Measurements from ENCODE around the gene ARL15. TPM values are rescaled to one million over a fixed set of nuclear protein-coding genes. Genes with fewer than 3 reads are reported as not detected.

ARL15 gene
- total RNA-seq, 2 experiments from 2014 or later, result 5.7 to 6.3 TPM

DNA sequence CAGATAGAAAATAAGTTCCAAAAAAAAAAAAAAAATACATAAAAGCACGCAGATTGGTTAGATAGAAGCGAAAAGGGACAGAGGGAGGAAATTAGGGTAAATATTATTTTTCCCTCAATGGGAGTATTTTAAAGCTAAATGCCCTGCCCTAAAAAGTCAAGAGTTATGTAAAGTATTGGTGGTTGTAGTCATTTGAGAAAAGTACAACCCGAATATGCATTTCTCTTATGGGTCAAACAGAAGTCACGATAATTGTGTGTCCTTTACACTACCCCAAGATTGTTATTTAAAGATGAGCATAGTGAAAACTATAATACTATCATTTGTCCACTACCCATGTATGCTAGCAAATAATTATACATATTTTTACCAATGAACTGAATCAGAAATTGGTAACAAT lies 381.2 kb downstream of the ARL15 start:
- Mint-ChIP-seq H3K4me1 (ENCODE audit: low read depth) (no peaks in the 10 kb centered on the region), H3K27me3 (no peaks in the 10 kb centered on the region), H3K4me3 (no peak overlapping the region), H3K36me3 (ENCODE audit: low read depth) (no peaks in the 10 kb centered on the region), H3K9me3 (no peaks in the 10 kb centered on the region), H3K27ac (no peak overlapping the region)
- DNase-seq (no peak), ATAC-seq (no peak)
- TF ChIP-seq, protein P1, sequence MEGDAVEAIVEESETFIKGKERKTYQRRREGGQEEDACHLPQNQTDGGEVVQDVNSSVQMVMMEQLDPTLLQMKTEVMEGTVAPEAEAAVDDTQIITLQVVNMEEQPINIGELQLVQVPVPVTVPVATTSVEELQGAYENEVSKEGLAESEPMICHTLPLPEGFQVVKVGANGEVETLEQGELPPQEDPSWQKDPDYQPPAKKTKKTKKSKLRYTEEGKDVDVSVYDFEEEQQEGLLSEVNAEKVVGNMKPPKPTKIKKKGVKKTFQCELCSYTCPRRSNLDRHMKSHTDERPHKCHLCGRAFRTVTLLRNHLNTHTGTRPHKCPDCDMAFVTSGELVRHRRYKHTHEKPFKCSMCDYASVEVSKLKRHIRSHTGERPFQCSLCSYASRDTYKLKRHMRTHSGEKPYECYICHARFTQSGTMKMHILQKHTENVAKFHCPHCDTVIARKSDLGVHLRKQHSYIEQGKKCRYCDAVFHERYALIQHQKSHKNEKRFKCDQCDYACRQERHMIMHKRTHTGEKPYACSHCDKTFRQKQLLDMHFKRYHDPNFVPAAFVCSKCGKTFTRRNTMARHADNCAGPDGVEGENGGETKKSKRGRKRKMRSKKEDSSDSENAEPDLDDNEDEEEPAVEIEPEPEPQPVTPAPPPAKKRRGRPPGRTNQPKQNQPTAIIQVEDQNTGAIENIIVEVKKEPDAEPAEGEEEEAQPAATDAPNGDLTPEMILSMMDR (IDR thresholded peaks at IDR 0.05), result no peak
- intact Hi-C loops (cut with micrococcal nuclease), result no loop called here
- CTCF ChIA-PET, result interaction anchor here (0.6 kb wide), 1 partner anchor 169 kb away, joined by 3 read pairs; no protein-coding TSS in a partner anchor
- POLR2A ChIA-PET, result no interaction called here

DNA sequence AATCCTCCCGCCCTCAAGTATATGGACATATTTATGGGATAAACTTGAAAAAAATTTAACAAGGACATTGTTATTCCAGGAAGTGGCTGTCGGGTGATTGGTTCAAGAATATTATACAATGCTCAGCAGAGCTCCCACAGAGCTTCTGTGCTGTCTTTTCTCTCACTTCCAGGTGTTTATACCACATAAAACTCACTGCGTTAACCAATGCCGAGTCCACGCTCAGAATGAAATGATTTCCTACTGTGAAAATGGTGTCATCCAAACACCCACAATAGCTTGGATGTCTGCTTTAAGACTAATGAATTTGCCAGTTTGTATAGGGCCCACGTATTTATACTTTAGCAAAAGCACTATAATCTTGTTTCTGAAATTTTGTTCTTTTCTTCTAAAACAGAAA lies 381.7 kb downstream of the ARL15 start:
- no peaks in the 10 kb centered on the region for H3K27me3 Mint-ChIP-seq
- H3K4me3 Mint-ChIP-seq, result no peak overlapping the region
- ChIA-PET CTCF (interaction anchor here (0.6 kb wide), 1 partner anchor 169 kb away, joined by 3 read pairs; no protein-coding TSS in a partner anchor), POLR2A (no interaction called here)
- no peaks in the 10 kb centered on the region for H3K36me3 Mint-ChIP-seq (ENCODE audit: low read depth)
- ATAC-seq, result no peak
- no peaks in the 10 kb centered on the region for H3K4me1 Mint-ChIP-seq (ENCODE audit: low read depth)
- TF ChIP-seq, protein P1 (IDR thresholded peaks at IDR 0.05), result no peak
- intact Hi-C loops (cut with micrococcal nuclease), result no loop called here
- no peak overlapping the region for H3K27ac Mint-ChIP-seq
- H3K9me3 Mint-ChIP-seq, result no peaks in the 10 kb centered on the region
- no peak for DNase-seq

DNA sequence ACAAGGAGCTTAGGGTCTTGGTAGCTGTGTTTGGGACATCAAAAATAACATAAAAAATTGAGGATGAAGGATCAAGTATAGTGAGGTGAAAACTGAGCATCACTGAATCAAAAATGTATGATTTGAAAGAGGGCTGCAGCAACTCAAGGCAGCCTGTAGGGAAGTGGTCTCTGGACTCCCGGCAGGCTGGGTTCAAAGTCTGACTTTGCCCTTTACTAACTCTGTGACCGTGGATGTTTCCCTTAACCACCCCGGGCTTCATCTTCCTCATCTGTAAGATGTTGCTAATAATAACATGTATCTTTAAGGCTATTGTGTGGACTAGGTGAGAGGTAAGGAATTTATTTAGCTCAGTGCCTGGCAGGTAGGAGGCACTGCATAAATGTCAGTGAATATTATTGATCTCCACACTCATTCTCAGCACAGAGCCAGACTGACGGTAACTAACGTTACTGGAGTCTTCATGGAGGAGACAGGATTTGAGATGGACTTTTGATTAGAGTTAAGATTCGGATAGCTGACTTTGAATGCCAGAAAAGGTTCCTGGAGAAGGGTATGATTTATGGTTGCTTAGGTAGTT lies 382.6 kb downstream of the ARL15 start:
- Mint-ChIP-seq H3K27ac (no peak overlapping the region), H3K9me3 (no peaks in the 10 kb centered on the region), H3K27me3 (no peaks in the 10 kb centered on the region), H3K4me3 (no peak overlapping the region), H3K36me3 (ENCODE audit: low read depth) (no peaks in the 10 kb centered on the region), H3K4me1 (ENCODE audit: low read depth) (no peaks in the 10 kb centered on the region)
- ChIA-PET CTCF (no interaction called here), POLR2A (no interaction called here)
- DNase-seq (no peak), ATAC-seq (no peak)
- TF ChIP-seq, protein P1 (IDR thresholded peaks at IDR 0.05), result no peak
- intact Hi-C loops (cut with micrococcal nuclease), result no loop called here

DNA sequence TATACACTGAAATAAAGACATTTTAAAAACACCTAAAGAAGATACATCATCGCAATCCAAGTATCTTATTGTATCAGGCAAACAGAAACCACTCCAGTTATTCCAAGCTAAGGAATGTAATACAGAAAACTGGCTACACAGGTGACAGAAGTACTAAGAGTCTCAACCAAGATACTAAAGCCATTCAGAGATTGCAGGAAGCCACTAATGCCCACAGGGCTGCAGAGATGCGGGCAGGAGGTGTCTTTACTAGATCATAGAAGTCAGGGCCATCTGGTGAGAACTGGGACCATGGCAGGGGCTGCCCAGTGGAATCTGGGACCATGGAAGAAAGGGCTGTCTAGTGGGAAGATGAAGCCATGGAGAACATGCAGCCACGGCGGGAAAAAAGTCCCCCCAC lies 384.3 kb downstream of the ARL15 start:
- CTCF ChIA-PET, result no interaction called here
- no peaks in the 10 kb centered on the region for H3K36me3 Mint-ChIP-seq (ENCODE audit: low read depth)
- intact Hi-C loops (cut with micrococcal nuclease), result no loop called here
- H3K27ac Mint-ChIP-seq, result no peak overlapping the region
- ATAC-seq (no peak), DNase-seq (no peak)
- H3K9me3 Mint-ChIP-seq, result no peaks in the 10 kb centered on the region
- H3K4me3 Mint-ChIP-seq, result no peak overlapping the region
- POLR2A ChIA-PET, result no interaction called here
- H3K4me1 Mint-ChIP-seq (ENCODE audit: low read depth), result no peaks in the 10 kb centered on the region
- no peaks in the 10 kb centered on the region for H3K27me3 Mint-ChIP-seq
- TF ChIP-seq, protein P1 (IDR thresholded peaks at IDR 0.05), result no peak

GRCh38 chr5:53924392-53924791 lies 386.0 kb downstream of the ARL15 start:
- H3K36me3 Mint-ChIP-seq (ENCODE audit: low read depth), result no peaks in the 10 kb centered on the region
- intact Hi-C loops (cut with micrococcal nuclease), result no loop called here
- ChIA-PET POLR2A (interaction anchor here (0.7 kb wide), 1 partner anchor 937 kb away, joined by 4 read pairs; no protein-coding TSS in a partner anchor), CTCF (interaction anchor here (1.4 kb wide), 1 partner anchor 10 kb away, joined by 3 read pairs; no protein-coding TSS in a partner anchor)
- H3K4me1 Mint-ChIP-seq (ENCODE audit: low read depth), result no peaks in the 10 kb centered on the region
- H3K27ac Mint-ChIP-seq, result no peak overlapping the region
- H3K9me3 Mint-ChIP-seq, result no peaks in the 10 kb centered on the region
- DNase-seq, result no peak
- TF ChIP-seq, protein P1 (IDR thresholded peaks at IDR 0.05), result no peak
- H3K27me3 Mint-ChIP-seq, result no peaks in the 10 kb centered on the region
- no peak for ATAC-seq
- no peak overlapping the region for H3K4me3 Mint-ChIP-seq

Measured in activated CD8-positive, alpha-beta T cell treated with anti-CD3 and anti-CD28 coated beads for 36 hours (primary cell).